ENCODE measurements around the gene HSF2BP. TPM values are rescaled to one million over a fixed set of nuclear protein-coding genes. Genes with fewer than 3 reads are reported as not detected.
"Not testable (repeated sequence)": the region's sequence is repeated elsewhere in the genome, so short reads cannot be mapped to it uniquely, and the experiment has no call there.

HSF2BP gene
- total RNA-seq, 6 donors from 2014 or later, result 0.40 to 0.91 (median 0.45) TPM; not detected in 2

DNA sequence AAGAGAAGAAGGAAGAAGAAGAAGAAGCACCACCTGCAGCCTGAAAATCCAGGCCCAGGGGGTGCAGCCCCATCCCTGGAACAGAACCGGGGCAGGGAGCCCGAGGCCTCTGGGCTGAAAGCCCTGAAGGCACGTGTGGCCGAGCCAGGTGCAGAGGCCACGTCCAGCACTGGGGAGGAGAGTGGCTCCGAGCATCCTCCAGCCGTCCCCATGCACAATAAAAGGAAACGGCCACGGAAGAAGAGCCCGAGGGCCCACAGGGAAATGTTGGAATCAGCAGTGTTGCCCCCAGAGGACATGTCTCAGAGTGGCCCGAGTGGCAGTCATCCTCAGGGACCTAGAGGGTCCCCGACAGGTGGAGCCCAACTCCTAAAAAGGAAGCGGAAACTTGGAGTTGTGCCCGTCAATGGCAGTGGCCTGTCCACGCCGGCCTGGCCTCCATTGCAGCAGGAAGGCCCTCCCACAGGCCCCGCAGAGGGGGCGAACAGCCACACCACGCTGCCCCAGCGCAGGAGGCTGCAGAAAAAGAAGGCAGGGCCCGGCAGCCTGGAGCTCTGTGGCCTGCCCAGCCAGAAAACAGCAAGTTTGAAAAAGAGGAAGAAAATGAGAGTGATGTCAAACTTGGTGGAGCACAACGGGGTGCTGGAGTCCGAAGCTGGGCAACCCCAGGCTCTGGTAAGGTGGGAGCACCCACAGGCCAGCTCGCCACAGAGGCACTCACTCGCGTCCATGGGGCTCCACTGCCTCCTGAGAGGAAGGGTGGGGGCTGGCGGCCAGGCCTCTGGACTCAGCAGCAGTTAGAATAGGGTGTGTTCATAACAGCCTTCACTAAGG lies 28.5 kb upstream of the HSF2BP start:
- no peaks in the 10 kb centered on the region for H3K9me3 ChIP-seq
- WGBS, 2 donors, result 85 to 87% methylated on average over 26 to 27 of the region's 27 CpGs
- no peak overlapping the region for H3K4me3 ChIP-seq
- H3K27ac ChIP-seq, result no peak overlapping the region
- peak in 1 of 2 donors; percentile 61 for DNase-seq
- peak in 1 of 2 donors; percentile 29 for ATAC-seq (ENCODE audit: low FRiP score in 2 of 2)
- no peaks in the 10 kb centered on the region for H3K27me3 ChIP-seq
- peaks cover 29 to 95% (median 82%) of the 10 kb centered on the region in 4 donors for H3K36me3 ChIP-seq
- H3K4me1 ChIP-seq, result peaks cover 0 to 5% (median 0%) of the 10 kb centered on the region in 4 donors
- TF ChIP-seq, protein P1, sequence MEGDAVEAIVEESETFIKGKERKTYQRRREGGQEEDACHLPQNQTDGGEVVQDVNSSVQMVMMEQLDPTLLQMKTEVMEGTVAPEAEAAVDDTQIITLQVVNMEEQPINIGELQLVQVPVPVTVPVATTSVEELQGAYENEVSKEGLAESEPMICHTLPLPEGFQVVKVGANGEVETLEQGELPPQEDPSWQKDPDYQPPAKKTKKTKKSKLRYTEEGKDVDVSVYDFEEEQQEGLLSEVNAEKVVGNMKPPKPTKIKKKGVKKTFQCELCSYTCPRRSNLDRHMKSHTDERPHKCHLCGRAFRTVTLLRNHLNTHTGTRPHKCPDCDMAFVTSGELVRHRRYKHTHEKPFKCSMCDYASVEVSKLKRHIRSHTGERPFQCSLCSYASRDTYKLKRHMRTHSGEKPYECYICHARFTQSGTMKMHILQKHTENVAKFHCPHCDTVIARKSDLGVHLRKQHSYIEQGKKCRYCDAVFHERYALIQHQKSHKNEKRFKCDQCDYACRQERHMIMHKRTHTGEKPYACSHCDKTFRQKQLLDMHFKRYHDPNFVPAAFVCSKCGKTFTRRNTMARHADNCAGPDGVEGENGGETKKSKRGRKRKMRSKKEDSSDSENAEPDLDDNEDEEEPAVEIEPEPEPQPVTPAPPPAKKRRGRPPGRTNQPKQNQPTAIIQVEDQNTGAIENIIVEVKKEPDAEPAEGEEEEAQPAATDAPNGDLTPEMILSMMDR (IDR thresholded peaks at IDR 0.05), result no peak
- TF ChIP-seq POLR2AphosphoS5 (IDR thresholded peaks at IDR 0.05) (no peak), POLR2A (IDR thresholded peaks at IDR 0.05) (no peak), EP300 (IDR thresholded peaks at IDR 0.05) (no peak)

DNA sequence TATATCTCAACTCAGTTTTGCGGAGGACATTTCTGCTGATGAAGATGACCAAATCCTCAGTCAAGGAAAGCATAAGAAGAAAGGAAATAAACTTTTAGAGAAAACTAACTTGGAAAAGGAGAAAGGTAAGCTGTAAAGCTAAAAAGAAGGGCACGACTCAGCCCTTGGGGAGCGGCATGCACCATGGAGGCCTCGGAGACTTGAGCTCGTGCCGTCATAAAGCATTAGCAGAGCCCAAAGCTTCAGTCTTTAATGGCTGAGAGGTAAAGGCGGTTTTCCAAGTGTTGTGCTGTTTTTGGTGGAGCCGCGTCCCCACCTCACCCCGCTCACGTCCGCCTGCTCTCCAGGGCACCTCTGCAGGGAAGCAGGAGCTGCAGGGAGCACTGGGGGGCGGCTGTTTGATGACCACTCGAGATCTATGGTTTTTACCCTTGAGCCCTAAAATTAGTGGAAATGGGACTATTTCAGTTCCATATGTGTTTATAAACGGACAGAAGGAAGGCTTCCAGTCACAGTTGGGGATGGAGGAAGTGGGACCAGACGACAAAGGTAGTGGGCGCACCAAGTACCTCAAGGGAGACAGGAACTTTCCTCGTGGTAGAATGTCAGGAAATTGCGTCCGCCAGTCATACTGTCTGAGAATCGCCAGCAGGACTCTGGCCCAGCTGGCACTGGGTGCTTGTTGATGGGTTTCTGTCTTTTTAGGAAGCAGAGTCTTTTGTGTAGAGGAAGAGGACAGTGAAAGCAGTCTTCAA lies 27.7 kb upstream of the HSF2BP start:
- WGBS, 2 donors, result 87 to 88% methylated on average over 21 of the region's 21 CpGs
- H3K4me1 ChIP-seq, result peaks cover 0 to 5% (median 0%) of the 10 kb centered on the region in 4 donors
- H3K36me3 ChIP-seq, result peaks cover 29 to 95% (median 81%) of the 10 kb centered on the region in 4 donors
- ATAC-seq (ENCODE audit: low FRiP score in 2 of 2) (no peak), DNase-seq (no peak)
- no peak overlapping the region for H3K27ac ChIP-seq
- H3K27me3 ChIP-seq, result no peaks in the 10 kb centered on the region
- no peaks in the 10 kb centered on the region for H3K9me3 ChIP-seq
- TF ChIP-seq EP300 (IDR thresholded peaks at IDR 0.05) (no peak), POLR2A (IDR thresholded peaks at IDR 0.05) (no peak), POLR2AphosphoS5 (IDR thresholded peaks at IDR 0.05) (no peak)
- TF ChIP-seq, protein P1 (IDR thresholded peaks at IDR 0.05), result no peak
- H3K4me3 ChIP-seq, result no peak overlapping the region

DNA sequence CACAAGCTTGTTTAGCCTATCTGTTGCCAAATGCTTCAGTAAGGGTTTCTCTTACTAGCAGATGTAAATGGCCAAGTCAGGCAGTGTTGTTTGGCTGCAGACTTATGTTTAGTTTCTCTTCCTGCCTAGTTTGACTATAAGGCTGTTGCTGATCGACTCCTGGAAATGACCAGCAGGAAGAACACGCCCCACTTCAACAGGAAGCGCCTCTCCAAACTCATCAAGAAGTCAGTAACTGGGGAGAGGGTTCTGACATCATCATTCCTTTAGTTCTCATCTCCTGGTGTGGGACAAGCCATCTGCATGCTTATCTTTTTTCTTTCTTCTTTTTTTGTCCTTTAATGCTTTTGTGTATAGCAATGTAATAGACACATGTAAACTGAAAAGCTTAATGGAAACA lies 25.1 kb upstream of the HSF2BP start:
- Histone ChIP-seq H3K4me3 (no peak overlapping the region), H3K36me3 (peaks cover 29 to 92% (median 66%) of the 10 kb centered on the region in 4 donors), H3K27me3 (no peaks in the 10 kb centered on the region), H3K27ac (peak overlapping the region in 2 of 4 donors; percentile 17 to 42), H3K4me1 (peaks cover 0 to 5% (median 0%) of the 10 kb centered on the region in 4 donors), H3K9me3 (no peaks in the 10 kb centered on the region)
- ATAC-seq (ENCODE audit: low FRiP score in 2 of 2), result peak in 1 of 2 donors; percentile 21
- DNase-seq, result no peak
- TF ChIP-seq POLR2A (IDR thresholded peaks at IDR 0.05) (no peak), POLR2AphosphoS5 (IDR thresholded peaks at IDR 0.05) (peak; percentile 17 to 36), EP300 (IDR thresholded peaks at IDR 0.05) (peak in 2 of 4 donors; percentile 24 to 47)
- TF ChIP-seq, protein P1 (IDR thresholded peaks at IDR 0.05), result no peak
- WGBS, 2 donors, result 53 to 56% methylated on average over 3 of the region's 3 CpGs

DNA sequence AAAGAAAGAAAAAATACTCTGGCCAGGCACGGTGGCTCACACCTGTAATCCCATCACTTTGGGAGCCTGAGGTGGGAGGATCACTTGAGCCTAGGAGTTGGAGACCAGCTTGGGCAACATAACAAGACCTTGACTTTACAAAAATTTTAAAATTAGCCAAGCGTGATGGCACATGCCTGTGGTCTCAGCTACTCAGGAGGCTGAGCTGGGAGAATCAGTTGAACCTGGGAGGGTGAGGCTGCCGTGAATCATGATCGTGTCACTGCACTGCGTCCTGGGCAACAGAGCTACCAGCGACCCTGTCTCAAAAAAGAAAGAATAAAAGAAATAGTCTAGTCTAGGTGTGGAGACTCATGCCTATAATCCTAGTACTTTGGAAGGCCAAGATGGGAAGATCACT lies 22.4 kb upstream of the HSF2BP start:
- Histone ChIP-seq H3K4me3 (no peak overlapping the region), H3K36me3 (peaks cover 24 to 86% (median 58%) of the 10 kb centered on the region in 4 donors), H3K27ac (no peak overlapping the region), H3K9me3 (no peaks in the 10 kb centered on the region), H3K27me3 (no peaks in the 10 kb centered on the region), H3K4me1 (no peaks in the 10 kb centered on the region)
- ATAC-seq (ENCODE audit: low FRiP score in 2 of 2) (no peak), DNase-seq (no peak)
- 96 to 98% methylated on average over 6 of the region's 6 CpGs for WGBS, 2 donors
- TF ChIP-seq, protein P1 (IDR thresholded peaks at IDR 0.05), result no peak
- TF ChIP-seq EP300 (IDR thresholded peaks at IDR 0.05) (no peak), POLR2AphosphoS5 (IDR thresholded peaks at IDR 0.05) (no peak), POLR2A (IDR thresholded peaks at IDR 0.05) (no peak)

DNA sequence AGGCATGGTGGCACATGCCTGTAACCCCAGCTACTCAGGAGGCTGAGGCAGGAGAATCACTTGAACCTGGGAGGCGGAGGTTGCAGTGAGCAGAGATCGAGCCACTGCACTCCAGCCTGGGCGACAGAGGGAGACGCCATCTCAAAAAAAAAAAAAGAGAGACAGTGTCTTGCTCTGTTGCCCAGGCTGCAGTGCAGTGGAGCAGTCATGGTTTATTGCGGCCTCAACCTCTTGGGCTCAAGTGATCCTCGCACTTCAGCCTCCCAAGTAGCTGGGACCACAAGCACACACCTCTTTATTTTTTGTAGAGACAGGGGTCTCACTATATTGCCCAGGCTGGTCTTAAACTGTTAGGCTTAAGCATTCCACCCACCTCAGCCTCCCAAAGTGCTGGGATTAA lies 21.1 kb upstream of the HSF2BP start:
- not testable (repeated sequence) for DNase-seq; ATAC-seq (ENCODE audit: low FRiP score in 2 of 2); H3K27me3 ChIP-seq; H3K4me3 ChIP-seq; H3K27ac ChIP-seq; H3K9me3 ChIP-seq; H3K4me1 ChIP-seq
- 87 to 96% methylated on average over 6 of the region's 6 CpGs for WGBS, 2 donors
- H3K36me3 ChIP-seq, result peaks cover 22 to 86% (median 56%) of the 10 kb centered on the region in 4 donors

Measured in upper lobe of left lung (tissue), 6 donors.